Right lobe of liver (tissue), 4 donors: ENCODE data around the gene DOP1B.

Experiments
- CTCF ChIP-seq, 4 donors: fragments of 200-600 bp in 3 of 4; fragments of 450-650 bp in 1 of 4; IDR thresholded peaks; one replicate each; pipeline versions ENCODE4 v1.5.1 to v1.8.0; 2016 to 2022; ENCODE audit warnings: antibody characterized with exemption in 4 of 4, mild to moderate bottlenecking in 2 of 4
- POLR2A ChIP-seq: fragments of 450-650 bp; IDR thresholded peaks from one replicate; pipeline ENCODE4 v1.6.1; 2017; ENCODE audit warnings: antibody characterized with exemption, mild to moderate bottlenecking
- donor health status: DM: no; HTN: no; CAD: no.
- donor health status: DM: no; HTN: no; CAD: no.
- donor health status: DM: no; HTN: yes; CAD: no.

- no peak for TF ChIP-seq POLR2A
- TF ChIP-seq CTCF (IDR thresholded peaks at IDR 0.05), result no peak
These were observed 34.1 kb downstream of the DOP1B start for GRCh38 chr21:36190736-36191135.
